ENCODE results near the gene SYTL5. TPM values are rescaled to one million over a fixed set of nuclear protein-coding genes. Genes with fewer than 3 reads are reported as not detected.
A peak's percentile ranks its signal among the peaks of the same experiment; 100 is the strongest.

Gene SYTL5
- polyA plus RNA-seq, 2 of the 4 experiments (the other 2 are of a cell fraction), result 0.79 to 1.1 TPM

GRCh38 chrX:38055170-38055847, 49.0 kb downstream of the SYTL5 start:
- Histone ChIP-seq H3K9me3 (no peaks in the 10 kb centered on the region), H3K4me3 (no peak overlapping the region), H3K4me1 (no peaks in the 10 kb centered on the region), H3K27ac (no peak overlapping the region), H3K4me2 (no peak overlapping the region)
- POLR2A ChIA-PET, result no interaction called here
- 28% methylated on average over 4 of the region's 4 CpGs for WGBS (ENCODE audit: missing lambda C conversion rate)
- TF ChIP-seq RCOR1 (IDR thresholded peaks at IDR 0.05; ENCODE audit: low read depth, low read length) (no peak), JUN (IDR thresholded peaks at IDR 0.05) (no peak), ELK1 (IDR thresholded peaks at IDR 0.05; ENCODE audit: low read depth, low read length) (no peak), ESRRA (IDR thresholded peaks at IDR 0.05; ENCODE audit: borderline replicate concordance, low read length) (no peak), FOXS1 (CRISPR knock-in tag; IDR thresholded peaks at IDR 0.05) (no peak), FOSB (CRISPR knock-in tag; IDR thresholded peaks at IDR 0.05) (no peak), ATOH8 (CRISPR knock-in tag; IDR thresholded peaks at IDR 0.05; ENCODE audit: low read depth) (no peak), CBX8 (IDR thresholded peaks at IDR 0.05) (no peak), ZFP36 (IDR thresholded peaks at IDR 0.05; ENCODE audit: borderline replicate concordance, partially characterized antibody) (no peak), CHD4 (IDR thresholded peaks at IDR 0.05; ENCODE audit: borderline replicate concordance) (no peak), EHF (CRISPR knock-in tag; IDR thresholded peaks at IDR 0.05) (no peak), USF2 (IDR thresholded peaks at IDR 0.05) (no peak), FOSL2 (IDR thresholded peaks at IDR 0.05) (no peak), FOSL2 (CRISPR knock-in tag; IDR thresholded peaks at IDR 0.05) (no peak), HOXB13 (CRISPR knock-in tag; IDR thresholded peaks at IDR 0.05; ENCODE audit: low read depth) (no peak), MAZ (IDR thresholded peaks at IDR 0.05; ENCODE audit: borderline replicate concordance, low read depth, low read length) (no peak)
- FAIRE-seq (peak; percentile 7), ATAC-seq (no peak), DNase-seq (ENCODE audit: low read depth in 1 of 2, low spot score in 1 of 2) (no peak)
- CTCF ChIA-PET, result no interaction called here

GRCh38 chrX:38060331-38060878, 54.1 kb downstream of the SYTL5 start:
- POLR2A ChIA-PET, result no interaction called here
- no peaks in the 10 kb centered on the region for H3K4me1 ChIP-seq
- 81% methylated on average over 2 of the region's 2 CpGs for WGBS (ENCODE audit: missing lambda C conversion rate)
- H3K9me3 ChIP-seq, result no peaks in the 10 kb centered on the region
- FAIRE-seq, result peak; percentile 82
- no peak for DNase-seq (ENCODE audit: low read depth in 1 of 2, low spot score in 1 of 2)
- H3K4me3 ChIP-seq, result no peak overlapping the region
- no peak overlapping the region for H3K27ac ChIP-seq
- no peak for TF ChIP-seq HEYL (CRISPR knock-in tag; IDR thresholded peaks at IDR 0.05)
- no peak for TF ChIP-seq EHMT2 (IDR thresholded peaks at IDR 0.05; ENCODE audit: low read depth)
- TF ChIP-seq JUNB (IDR thresholded peaks at IDR 0.05), result no peak
- no peak for TF ChIP-seq FOSL2 (IDR thresholded peaks at IDR 0.05)
- TF ChIP-seq FOSL2 (CRISPR knock-in tag; IDR thresholded peaks at IDR 0.05), result no peak
- TF ChIP-seq CHD2 (IDR thresholded peaks at IDR 0.05; ENCODE audit: low read length, partially characterized antibody), result no peak
- TF ChIP-seq JUN (IDR thresholded peaks at IDR 0.05), result no peak
- no peak for TF ChIP-seq BCL3 (IDR thresholded peaks at IDR 0.05)
- no peak for TF ChIP-seq CBX2 (IDR thresholded peaks at IDR 0.05; ENCODE audit: borderline replicate concordance, low read depth)
- TF ChIP-seq NR3C1 (IDR thresholded peaks at IDR 0.05), result no peak
- no peak for TF ChIP-seq ZC3H11A (IDR thresholded peaks at IDR 0.05)
- no peak for TF ChIP-seq CBX8 (IDR thresholded peaks at IDR 0.05)
- TF ChIP-seq MAZ (IDR thresholded peaks at IDR 0.05; ENCODE audit: borderline replicate concordance, low read depth, low read length), result no peak
- TF ChIP-seq NPAS2 (CRISPR knock-in tag; IDR thresholded peaks at IDR 0.05; ENCODE audit: borderline replicate concordance), result no peak
- no peak for ATAC-seq
- H3K4me2 ChIP-seq, result no peak overlapping the region
- CTCF ChIA-PET, result no interaction called here

Measured in A549 (cell line).